Mammary microvascular endothelial cell (primary cell): ENCODE data around the gene MOB4. TPM values are rescaled to one million over a fixed set of nuclear protein-coding genes. Genes with fewer than 3 reads are reported as not detected.

Experiments
- total RNA-seq: library from RNA; depleted of rRNA; stranded (reverse); fragments of >200 nt; gene quantifications from 2 replicates; pipeline ENCODE4 v1.2.3, GENCODE V29; 2015

The MOB4 gene
- total RNA-seq: 27.9 and 29.4 TPM in 2 replicates

GRCh38 chr2:197515739-197516392 lies at the start of gene MOB4:
Gene MOB4, plus strand, starts transcription at chr2:197516066. Its CDS starts 21 bp downstream, at chr2:197516087.

GRCh38 chr2:197499594-197500502 lies 16.0 kb upstream of the MOB4 start, which contains the start of the genes HSPD1 and HSPE1:
Gene HSPD1, minus strand, starts transcription at chr2:197499840. Its CDS starts 992 bp downstream, at chr2:197498848.
Gene HSPE1, plus strand, starts transcription at chr2:197500379. Its CDS starts 58 bp downstream, at chr2:197500437.

Other genes starting within 250 kb of the MOB4 start
- 1.1 TPM in 2 replicates for gene ANKRD44, start 205.3 kb upstream of the MOB4 start, total RNA-seq
- 120 and 136 TPM in 2 replicates for gene SF3B1, start 81.0 kb upstream of the MOB4 start, total RNA-seq
- gene COQ10B, start 62.5 kb upstream of the MOB4 start, total RNA-seq: 23.5 and 26.3 TPM in 2 replicates
- gene HSPD1, start 16.2 kb upstream of the MOB4 start, total RNA-seq: 195 and 227 TPM in 2 replicates
- gene HSPE1, start 15.7 kb upstream of the MOB4 start, total RNA-seq: 196 and 234 TPM in 2 replicates
- 2.4 and 4.4 TPM in 2 replicates for gene RFTN2, start 159.5 kb downstream of the MOB4 start, total RNA-seq
- 6.6 TPM in 2 replicates for gene MARS2, start 189.3 kb downstream of the MOB4 start, total RNA-seq